ENCODE data around the gene TFF1.

TFF1 gene

GRCh38 chr21:42320791-42321190 lies 45.5 kb downstream of the TFF1 start:
- TF ChIP-seq CTCF (IDR thresholded peaks at IDR 0.05; ENCODE audit: insufficient read depth, low read length, poor library complexity, severe bottlenecking), result no peak
- H3K27me3 ChIP-seq (replicated peaks; ENCODE audit: control insufficient read depth, insufficient read depth, low read length), result no peaks in the 10 kb centered on the region; the same call in none of the 2 replicates
- H3K36me3 ChIP-seq (ENCODE audit: control insufficient read depth, insufficient read depth, low read length), result no peaks in the 10 kb centered on the region
- no peak overlapping the region for H3K4me3 ChIP-seq (replicated peaks; ENCODE audit: low read depth, low read length)
- DNase-seq (ENCODE audit: extremely low read depth, insufficient read length), result no peak

- DNase-seq (ENCODE audit: extremely low read depth, insufficient read length), result no peak
These were observed 46.3 kb downstream of the TFF1 start for GRCh38 chr21:42319851-42320572.

GRCh38 chr21:42319376-42319775 lies 47.0 kb downstream of the TFF1 start:
- Histone ChIP-seq H3K36me3 (ENCODE audit: control insufficient read depth, insufficient read depth, low read length) (no peaks in the 10 kb centered on the region), H3K4me3 (replicated peaks; ENCODE audit: low read depth, low read length) (no peak overlapping the region), H3K27me3 (replicated peaks; ENCODE audit: control insufficient read depth, insufficient read depth, low read length) (no peaks in the 10 kb centered on the region; the same call in none of the 2 replicates)
- DNase-seq (ENCODE audit: extremely low read depth, insufficient read length), result peak; percentile 34
- no peak for TF ChIP-seq CTCF (IDR thresholded peaks at IDR 0.05; ENCODE audit: insufficient read depth, low read length, poor library complexity, severe bottlenecking)

More at GRCh38 chr21:42319851-42320572, 46.3 kb downstream of the TFF1 start:
- H3K4me3 ChIP-seq (replicated peaks; ENCODE audit: low read depth, low read length), result no peak overlapping the region
- TF ChIP-seq CTCF (IDR thresholded peaks at IDR 0.05; ENCODE audit: insufficient read depth, low read length, poor library complexity, severe bottlenecking), result no peak
- no peaks in the 10 kb centered on the region for H3K36me3 ChIP-seq (ENCODE audit: control insufficient read depth, insufficient read depth, low read length)
- no peaks in the 10 kb centered on the region; the same call in none of the 2 replicates for H3K27me3 ChIP-seq (replicated peaks; ENCODE audit: control insufficient read depth, insufficient read depth, low read length)

- Histone ChIP-seq H3K36me3 (ENCODE audit: control insufficient read depth, insufficient read depth, low read length) (no peaks in the 10 kb centered on the region), H3K27me3 (replicated peaks; ENCODE audit: control insufficient read depth, insufficient read depth, low read length) (no peaks in the 10 kb centered on the region; the same call in none of the 2 replicates), H3K4me3 (replicated peaks; ENCODE audit: low read depth, low read length) (no peak overlapping the region)
- no peak for TF ChIP-seq CTCF (IDR thresholded peaks at IDR 0.05; ENCODE audit: insufficient read depth, low read length, poor library complexity, severe bottlenecking)
- no peak for DNase-seq (ENCODE audit: extremely low read depth, insufficient read length)
These were observed 48.2 kb downstream of the TFF1 start for GRCh38 chr21:42317826-42318746.

- no peak for DNase-seq (ENCODE audit: extremely low read depth, insufficient read length)
- TF ChIP-seq CTCF (IDR thresholded peaks at IDR 0.05; ENCODE audit: insufficient read depth, low read length, poor library complexity, severe bottlenecking), result no peak
- no peaks in the 10 kb centered on the region; the same call in 1 of the 2 replicates for H3K27me3 ChIP-seq (replicated peaks; ENCODE audit: control insufficient read depth, insufficient read depth, low read length)
- H3K36me3 ChIP-seq (ENCODE audit: control insufficient read depth, insufficient read depth, low read length), result no peaks in the 10 kb centered on the region
- no peak overlapping the region for H3K4me3 ChIP-seq (replicated peaks; ENCODE audit: low read depth, low read length)
These were observed 49.0 kb downstream of the TFF1 start for GRCh38 chr21:42317341-42317741.

All from GM06990 (cell line).